ENCODE data around the gene TMEM101. TPM values are rescaled to one million over a fixed set of nuclear protein-coding genes. Genes with fewer than 3 reads are reported as not detected.

TMEM101 gene
- total and polyA plus RNA-seq, 2 of the 8 experiments (the other 6 are each of a cell fraction or from before 2014, with no cell fraction given), result 16.1 to 44.7 TPM

DNA sequence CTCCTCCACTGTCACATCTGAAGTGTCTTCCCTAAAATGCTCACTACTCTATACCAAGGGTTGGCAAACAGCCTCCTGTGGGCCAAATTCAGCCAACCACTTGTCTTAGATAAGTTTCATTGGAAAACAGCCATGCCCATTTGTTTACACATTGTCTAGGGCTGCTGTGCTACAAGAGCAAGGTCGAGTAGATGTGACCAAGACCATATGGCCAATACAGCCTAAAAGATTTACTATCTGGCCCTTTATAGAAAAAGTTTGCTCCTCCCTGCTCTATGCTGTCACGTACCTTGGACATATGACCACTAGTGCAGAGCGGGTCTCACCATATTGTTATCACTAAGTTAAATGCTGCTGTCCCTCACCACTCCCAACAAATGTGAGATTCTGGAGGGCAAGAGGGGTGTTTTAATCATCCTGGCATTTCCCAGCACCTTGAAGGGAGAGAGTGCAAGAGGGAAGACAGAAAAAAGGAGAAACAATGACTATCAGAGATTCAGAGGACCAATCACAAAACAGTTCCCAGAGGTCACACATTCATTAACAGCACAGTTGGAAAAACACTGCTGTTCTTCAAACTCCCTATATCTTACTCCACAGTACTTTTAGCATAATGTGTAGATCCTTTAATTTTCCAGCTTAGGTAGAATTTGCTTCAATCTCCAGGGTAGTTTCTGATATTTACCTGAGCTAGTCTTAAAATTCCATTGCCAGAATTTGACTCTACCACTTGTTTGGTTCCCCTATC is 38.5 kb upstream of the TMEM101 start (continued):
- TF ChIP-seq EZH2 (IDR thresholded peaks at IDR 0.05; ENCODE audit: low read depth, low read length, severe bottlenecking), result no peak
- no peak for TF ChIP-seq BCL11A (IDR thresholded peaks at IDR 0.05; ENCODE audit: low read depth in 2 of 2, low read length in 2 of 2)
- TF ChIP-seq CHD1 (IDR thresholded peaks at IDR 0.05; ENCODE audit: low read depth, low read length), result no peak
- no peak for TF ChIP-seq YY1 (IDR thresholded peaks at IDR 0.05; ENCODE audit: low read depth, low read length)
- TF ChIP-seq SIN3A (conservative IDR thresholded peaks at IDR 0.05 in 1 of 2, IDR thresholded peaks at IDR 0.05 in 1 of 2; ENCODE audit: low read depth in 1 of 2, low read length in 2 of 2), result no peak
- no peak for TF ChIP-seq CHD2 (IDR thresholded peaks at IDR 0.05; ENCODE audit: low read length)
- no peak for TF ChIP-seq RNF2 (IDR thresholded peaks at IDR 0.05; ENCODE audit: borderline replicate concordance, low read depth, low read length, missing control alignments, poor library complexity, severe bottlenecking)
- TF ChIP-seq, protein P1, sequence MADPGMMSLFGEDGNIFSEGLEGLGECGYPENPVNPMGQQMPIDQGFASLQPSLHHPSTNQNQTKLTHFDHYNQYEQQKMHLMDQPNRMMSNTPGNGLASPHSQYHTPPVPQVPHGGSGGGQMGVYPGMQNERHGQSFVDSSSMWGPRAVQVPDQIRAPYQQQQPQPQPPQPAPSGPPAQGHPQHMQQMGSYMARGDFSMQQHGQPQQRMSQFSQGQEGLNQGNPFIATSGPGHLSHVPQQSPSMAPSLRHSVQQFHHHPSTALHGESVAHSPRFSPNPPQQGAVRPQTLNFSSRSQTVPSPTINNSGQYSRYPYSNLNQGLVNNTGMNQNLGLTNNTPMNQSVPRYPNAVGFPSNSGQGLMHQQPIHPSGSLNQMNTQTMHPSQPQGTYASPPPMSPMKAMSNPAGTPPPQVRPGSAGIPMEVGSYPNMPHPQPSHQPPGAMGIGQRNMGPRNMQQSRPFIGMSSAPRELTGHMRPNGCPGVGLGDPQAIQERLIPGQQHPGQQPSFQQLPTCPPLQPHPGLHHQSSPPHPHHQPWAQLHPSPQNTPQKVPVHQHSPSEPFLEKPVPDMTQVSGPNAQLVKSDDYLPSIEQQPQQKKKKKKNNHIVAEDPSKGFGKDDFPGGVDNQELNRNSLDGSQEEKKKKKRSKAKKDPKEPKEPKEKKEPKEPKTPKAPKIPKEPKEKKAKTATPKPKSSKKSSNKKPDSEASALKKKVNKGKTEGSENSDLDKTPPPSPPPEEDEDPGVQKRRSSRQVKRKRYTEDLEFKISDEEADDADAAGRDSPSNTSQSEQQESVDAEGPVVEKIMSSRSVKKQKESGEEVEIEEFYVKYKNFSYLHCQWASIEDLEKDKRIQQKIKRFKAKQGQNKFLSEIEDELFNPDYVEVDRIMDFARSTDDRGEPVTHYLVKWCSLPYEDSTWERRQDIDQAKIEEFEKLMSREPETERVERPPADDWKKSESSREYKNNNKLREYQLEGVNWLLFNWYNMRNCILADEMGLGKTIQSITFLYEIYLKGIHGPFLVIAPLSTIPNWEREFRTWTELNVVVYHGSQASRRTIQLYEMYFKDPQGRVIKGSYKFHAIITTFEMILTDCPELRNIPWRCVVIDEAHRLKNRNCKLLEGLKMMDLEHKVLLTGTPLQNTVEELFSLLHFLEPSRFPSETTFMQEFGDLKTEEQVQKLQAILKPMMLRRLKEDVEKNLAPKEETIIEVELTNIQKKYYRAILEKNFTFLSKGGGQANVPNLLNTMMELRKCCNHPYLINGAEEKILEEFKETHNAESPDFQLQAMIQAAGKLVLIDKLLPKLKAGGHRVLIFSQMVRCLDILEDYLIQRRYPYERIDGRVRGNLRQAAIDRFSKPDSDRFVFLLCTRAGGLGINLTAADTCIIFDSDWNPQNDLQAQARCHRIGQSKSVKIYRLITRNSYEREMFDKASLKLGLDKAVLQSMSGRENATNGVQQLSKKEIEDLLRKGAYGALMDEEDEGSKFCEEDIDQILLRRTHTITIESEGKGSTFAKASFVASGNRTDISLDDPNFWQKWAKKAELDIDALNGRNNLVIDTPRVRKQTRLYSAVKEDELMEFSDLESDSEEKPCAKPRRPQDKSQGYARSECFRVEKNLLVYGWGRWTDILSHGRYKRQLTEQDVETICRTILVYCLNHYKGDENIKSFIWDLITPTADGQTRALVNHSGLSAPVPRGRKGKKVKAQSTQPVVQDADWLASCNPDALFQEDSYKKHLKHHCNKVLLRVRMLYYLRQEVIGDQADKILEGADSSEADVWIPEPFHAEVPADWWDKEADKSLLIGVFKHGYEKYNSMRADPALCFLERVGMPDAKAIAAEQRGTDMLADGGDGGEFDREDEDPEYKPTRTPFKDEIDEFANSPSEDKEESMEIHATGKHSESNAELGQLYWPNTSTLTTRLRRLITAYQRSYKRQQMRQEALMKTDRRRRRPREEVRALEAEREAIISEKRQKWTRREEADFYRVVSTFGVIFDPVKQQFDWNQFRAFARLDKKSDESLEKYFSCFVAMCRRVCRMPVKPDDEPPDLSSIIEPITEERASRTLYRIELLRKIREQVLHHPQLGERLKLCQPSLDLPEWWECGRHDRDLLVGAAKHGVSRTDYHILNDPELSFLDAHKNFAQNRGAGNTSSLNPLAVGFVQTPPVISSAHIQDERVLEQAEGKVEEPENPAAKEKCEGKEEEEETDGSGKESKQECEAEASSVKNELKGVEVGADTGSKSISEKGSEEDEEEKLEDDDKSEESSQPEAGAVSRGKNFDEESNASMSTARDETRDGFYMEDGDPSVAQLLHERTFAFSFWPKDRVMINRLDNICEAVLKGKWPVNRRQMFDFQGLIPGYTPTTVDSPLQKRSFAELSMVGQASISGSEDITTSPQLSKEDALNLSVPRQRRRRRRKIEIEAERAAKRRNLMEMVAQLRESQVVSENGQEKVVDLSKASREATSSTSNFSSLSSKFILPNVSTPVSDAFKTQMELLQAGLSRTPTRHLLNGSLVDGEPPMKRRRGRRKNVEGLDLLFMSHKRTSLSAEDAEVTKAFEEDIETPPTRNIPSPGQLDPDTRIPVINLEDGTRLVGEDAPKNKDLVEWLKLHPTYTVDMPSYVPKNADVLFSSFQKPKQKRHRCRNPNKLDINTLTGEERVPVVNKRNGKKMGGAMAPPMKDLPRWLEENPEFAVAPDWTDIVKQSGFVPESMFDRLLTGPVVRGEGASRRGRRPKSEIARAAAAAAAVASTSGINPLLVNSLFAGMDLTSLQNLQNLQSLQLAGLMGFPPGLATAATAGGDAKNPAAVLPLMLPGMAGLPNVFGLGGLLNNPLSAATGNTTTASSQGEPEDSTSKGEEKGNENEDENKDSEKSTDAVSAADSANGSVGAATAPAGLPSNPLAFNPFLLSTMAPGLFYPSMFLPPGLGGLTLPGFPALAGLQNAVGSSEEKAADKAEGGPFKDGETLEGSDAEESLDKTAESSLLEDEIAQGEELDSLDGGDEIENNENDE (IDR thresholded peaks at IDR 0.05; ENCODE audit: insufficient replicate concordance, low read length), result no peak

All from H1 (cell line).